ENCODE results near the gene LYZL1.
"Not testable (repeated sequence)": the region's sequence is repeated elsewhere in the genome, so short reads cannot be mapped to it uniquely, and the experiment has no call there.

LYZL1 gene

GRCh38 chr10:29304995-29305335 lies 16.1 kb downstream of the LYZL1 start:
- no peak for TF ChIP-seq CTCF (IDR thresholded peaks at IDR 0.05; ENCODE audit: unreplicated experiment in 3 of 3)
- H3K27me3 Mint-ChIP-seq (ENCODE audit: low read depth) = peaks cover 1% of the 10 kb centered on the region
- peaks cover 5% of the 10 kb centered on the region for H3K4me1 Mint-ChIP-seq

GRCh38 chr10:29306688-29307087 lies 17.8 kb downstream of the LYZL1 start:
- peaks cover 6% of the 10 kb centered on the region for H3K36me3 Mint-ChIP-seq (ENCODE audit: low read depth)
- no peak overlapping the region for H3K27ac Mint-ChIP-seq
- peaks cover 10% of the 10 kb centered on the region for H3K27me3 Mint-ChIP-seq (ENCODE audit: low read depth)
- no peak overlapping the region for H3K4me3 Mint-ChIP-seq
- peaks cover 9% of the 10 kb centered on the region for H3K9me3 Mint-ChIP-seq
- H3K4me1 Mint-ChIP-seq = peaks cover 5% of the 10 kb centered on the region
- no peak for TF ChIP-seq CTCF (IDR thresholded peaks at IDR 0.05; ENCODE audit: unreplicated experiment in 3 of 3)

More at GRCh38 chr10:29304995-29305335, 16.1 kb downstream of the LYZL1 start:
- H3K36me3 Mint-ChIP-seq (ENCODE audit: low read depth) = peaks cover 15% of the 10 kb centered on the region
- H3K27ac Mint-ChIP-seq = peak overlapping the region in 1 of 3 experiments; percentile 32
- H3K4me3 Mint-ChIP-seq = no peak overlapping the region
- H3K9me3 Mint-ChIP-seq = peaks cover 21% of the 10 kb centered on the region

GRCh38 chr10:29308142-29308541 lies 19.3 kb downstream of the LYZL1 start:
- H3K36me3 Mint-ChIP-seq (ENCODE audit: low read depth); H3K27ac Mint-ChIP-seq; H3K4me3 Mint-ChIP-seq; H3K27me3 Mint-ChIP-seq (ENCODE audit: low read depth); H3K9me3 Mint-ChIP-seq; H3K4me1 Mint-ChIP-seq: not testable (repeated sequence)

- no peak overlapping the region for H3K27ac Mint-ChIP-seq
- peaks cover 10% of the 10 kb centered on the region for H3K27me3 Mint-ChIP-seq (ENCODE audit: low read depth)
- peaks cover 4% of the 10 kb centered on the region for H3K4me1 Mint-ChIP-seq
- H3K36me3 Mint-ChIP-seq (ENCODE audit: low read depth) = no peaks in the 10 kb centered on the region
- H3K4me3 Mint-ChIP-seq = no peak overlapping the region
- peaks cover 3% of the 10 kb centered on the region for H3K9me3 Mint-ChIP-seq
- TF ChIP-seq CTCF (IDR thresholded peaks at IDR 0.05; ENCODE audit: unreplicated experiment in 3 of 3) = no peak
Measured at GRCh38 chr10:29309465-29309864, 20.6 kb downstream of the LYZL1 start.

GRCh38 chr10:29310463-29310862 lies 21.6 kb downstream of the LYZL1 start:
- H3K27me3 Mint-ChIP-seq (ENCODE audit: low read depth); H3K9me3 Mint-ChIP-seq; H3K4me3 Mint-ChIP-seq; H3K4me1 Mint-ChIP-seq; H3K36me3 Mint-ChIP-seq (ENCODE audit: low read depth); H3K27ac Mint-ChIP-seq: not testable (repeated sequence)

GRCh38 chr10:29313071-29313470 lies 24.2 kb downstream of the LYZL1 start:
- TF ChIP-seq CTCF (IDR thresholded peaks at IDR 0.05; ENCODE audit: unreplicated experiment in 3 of 3) = no peak
- Mint-ChIP-seq H3K27me3 (ENCODE audit: low read depth) (peaks cover 10% of the 10 kb centered on the region), H3K36me3 (ENCODE audit: low read depth) (no peaks in the 10 kb centered on the region), H3K4me3 (no peak overlapping the region), H3K4me1 (peaks cover 14% of the 10 kb centered on the region), H3K9me3 (peaks cover 5% of the 10 kb centered on the region), H3K27ac (no peak overlapping the region)

GRCh38 chr10:29314726-29315125 lies 25.9 kb downstream of the LYZL1 start:
- Mint-ChIP-seq H3K27ac (no peak overlapping the region), H3K27me3 (ENCODE audit: low read depth) (peaks cover 10% of the 10 kb centered on the region), H3K9me3 (peaks cover 5% of the 10 kb centered on the region), H3K4me3 (no peak overlapping the region), H3K4me1 (peaks cover 27% of the 10 kb centered on the region), H3K36me3 (ENCODE audit: low read depth) (no peaks in the 10 kb centered on the region)
- TF ChIP-seq CTCF (IDR thresholded peaks at IDR 0.05; ENCODE audit: unreplicated experiment in 3 of 3) = no peak

Measured in nephron (organoid).